Chondrocyte (in vitro differentiated cells): ENCODE data around the gene HS2ST1. TPM values are rescaled to one million over a fixed set of nuclear protein-coding genes. Genes with fewer than 3 reads are reported as not detected.

Experiments used
- DNase-seq: peaks from one replicate; pipeline ENCODE4 v3.0.0; 2021; ENCODE audit warnings: mixed read lengths, low spot score
- H3K27ac Mint-ChIP-seq: one replicate; pipeline ENCODE4 v1.8.0; 2021; ENCODE audit warnings: mild to moderate bottlenecking, moderate library complexity, mixed read lengths; ENCODE audit not compliant: unreplicated experiment
- H3K27me3 Mint-ChIP-seq: 2 replicates; pipeline ENCODE4 v1.8.0; 2021; ENCODE audit warnings: low read depth, mixed read lengths
- H3K36me3 Mint-ChIP-seq: 2 replicates; pipeline ENCODE4 v1.8.0; 2021; ENCODE audit warnings: low read depth, mixed read lengths
- H3K4me1 Mint-ChIP-seq: 2 replicates; pipeline ENCODE4 v1.8.0; 2021; ENCODE audit warnings: low read depth, mild to moderate bottlenecking, mixed read lengths
- H3K4me3 Mint-ChIP-seq: one replicate; pipeline ENCODE4 v1.8.0; 2021; ENCODE audit warnings: mild to moderate bottlenecking, moderate library complexity, mixed read lengths; ENCODE audit not compliant: unreplicated experiment
- H3K9me3 Mint-ChIP-seq: 2 replicates; pipeline ENCODE4 v1.8.0; 2021; ENCODE audit warnings: low read depth, mixed read lengths
- total RNA-seq: library from RNA; stranded (reverse); gene quantifications from 3 replicates; pipeline ENCODE4 v1.2.1, GENCODE V29; 2021
- TF ChIP-seq, protein P1 (sequence below): fragments of 200-600 bp; sonication (generic); IDR thresholded peaks from 2 replicates; pipeline ENCODE4 v1.5.0; 2021; ENCODE audit warnings: antibody characterized with exemption, mild to moderate bottlenecking, moderate library complexity

The HS2ST1 gene
- total RNA-seq, 1 donor from 2014 or later = 26.7 TPM

DNA sequence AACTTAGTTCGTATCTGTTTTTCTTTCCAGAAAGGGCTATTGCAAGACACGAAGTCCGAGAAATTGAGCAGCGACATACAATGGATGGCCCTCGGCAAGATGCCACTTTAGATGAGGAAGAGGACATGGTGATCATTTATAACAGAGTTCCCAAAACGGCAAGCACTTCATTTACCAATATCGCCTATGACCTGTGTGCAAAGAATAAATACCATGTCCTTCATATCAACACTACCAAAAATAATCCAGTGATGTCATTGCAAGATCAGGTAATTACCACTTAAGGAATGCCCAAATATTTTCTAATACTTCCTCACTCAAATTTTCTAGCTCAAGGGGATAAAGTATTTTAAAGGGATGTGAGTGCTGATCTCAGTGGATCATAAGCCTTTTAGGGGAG lies 158.5 kb downstream of the HS2ST1 start:
- Mint-ChIP-seq H3K4me3 (no peak overlapping the region), H3K36me3 (no peaks in the 10 kb centered on the region), H3K27me3 (no peaks in the 10 kb centered on the region), H3K4me1 (peaks cover 19% of the 10 kb centered on the region), H3K27ac (no peak overlapping the region), H3K9me3 (no peaks in the 10 kb centered on the region)
- TF ChIP-seq, protein P1, sequence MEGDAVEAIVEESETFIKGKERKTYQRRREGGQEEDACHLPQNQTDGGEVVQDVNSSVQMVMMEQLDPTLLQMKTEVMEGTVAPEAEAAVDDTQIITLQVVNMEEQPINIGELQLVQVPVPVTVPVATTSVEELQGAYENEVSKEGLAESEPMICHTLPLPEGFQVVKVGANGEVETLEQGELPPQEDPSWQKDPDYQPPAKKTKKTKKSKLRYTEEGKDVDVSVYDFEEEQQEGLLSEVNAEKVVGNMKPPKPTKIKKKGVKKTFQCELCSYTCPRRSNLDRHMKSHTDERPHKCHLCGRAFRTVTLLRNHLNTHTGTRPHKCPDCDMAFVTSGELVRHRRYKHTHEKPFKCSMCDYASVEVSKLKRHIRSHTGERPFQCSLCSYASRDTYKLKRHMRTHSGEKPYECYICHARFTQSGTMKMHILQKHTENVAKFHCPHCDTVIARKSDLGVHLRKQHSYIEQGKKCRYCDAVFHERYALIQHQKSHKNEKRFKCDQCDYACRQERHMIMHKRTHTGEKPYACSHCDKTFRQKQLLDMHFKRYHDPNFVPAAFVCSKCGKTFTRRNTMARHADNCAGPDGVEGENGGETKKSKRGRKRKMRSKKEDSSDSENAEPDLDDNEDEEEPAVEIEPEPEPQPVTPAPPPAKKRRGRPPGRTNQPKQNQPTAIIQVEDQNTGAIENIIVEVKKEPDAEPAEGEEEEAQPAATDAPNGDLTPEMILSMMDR = no peak
- DNase-seq = no peak

DNA sequence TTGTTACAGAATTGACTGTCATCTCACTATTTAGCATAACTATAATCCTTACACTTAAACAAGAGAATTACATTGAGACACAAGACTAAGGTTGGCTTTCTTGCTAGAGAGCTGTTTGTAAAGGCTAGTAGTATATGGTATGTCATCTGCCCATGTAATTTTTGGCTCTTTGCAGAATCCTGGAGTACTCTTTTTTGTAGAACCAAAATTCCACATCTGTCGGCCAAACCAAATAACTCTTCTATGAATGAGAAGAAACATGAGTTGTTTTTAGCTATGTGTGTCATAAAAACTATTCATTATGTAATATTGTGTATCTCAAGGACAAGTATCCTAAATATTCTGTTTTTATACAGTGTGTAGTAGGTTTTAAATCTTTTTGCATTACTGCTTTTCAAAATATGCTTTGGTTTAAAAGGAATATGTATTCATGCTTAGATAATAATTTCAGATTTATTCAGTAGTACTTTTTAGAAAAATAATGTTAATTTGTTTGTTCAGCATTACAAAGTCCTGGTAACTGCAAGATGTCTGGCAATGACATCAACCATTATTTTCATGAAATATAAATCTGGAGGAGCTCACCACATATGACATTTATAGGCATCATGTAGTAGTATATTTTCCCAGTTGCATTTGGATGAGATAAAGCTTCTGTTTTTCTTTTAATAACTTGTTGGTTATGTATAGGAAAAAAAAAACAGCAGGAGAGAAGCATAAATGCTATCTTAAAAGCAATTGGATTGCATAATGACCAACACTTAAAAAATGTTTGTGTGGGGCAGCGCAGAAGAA lies 159.8 kb downstream of the HS2ST1 start:
- H3K4me1 Mint-ChIP-seq = peaks cover 22% of the 10 kb centered on the region
- no peaks in the 10 kb centered on the region for H3K36me3 Mint-ChIP-seq
- no peaks in the 10 kb centered on the region for H3K27me3 Mint-ChIP-seq
- H3K9me3 Mint-ChIP-seq = no peaks in the 10 kb centered on the region
- no peak for DNase-seq
- H3K27ac Mint-ChIP-seq = no peak overlapping the region
- TF ChIP-seq, protein P1 = no peak
- no peak overlapping the region for H3K4me3 Mint-ChIP-seq

DNA sequence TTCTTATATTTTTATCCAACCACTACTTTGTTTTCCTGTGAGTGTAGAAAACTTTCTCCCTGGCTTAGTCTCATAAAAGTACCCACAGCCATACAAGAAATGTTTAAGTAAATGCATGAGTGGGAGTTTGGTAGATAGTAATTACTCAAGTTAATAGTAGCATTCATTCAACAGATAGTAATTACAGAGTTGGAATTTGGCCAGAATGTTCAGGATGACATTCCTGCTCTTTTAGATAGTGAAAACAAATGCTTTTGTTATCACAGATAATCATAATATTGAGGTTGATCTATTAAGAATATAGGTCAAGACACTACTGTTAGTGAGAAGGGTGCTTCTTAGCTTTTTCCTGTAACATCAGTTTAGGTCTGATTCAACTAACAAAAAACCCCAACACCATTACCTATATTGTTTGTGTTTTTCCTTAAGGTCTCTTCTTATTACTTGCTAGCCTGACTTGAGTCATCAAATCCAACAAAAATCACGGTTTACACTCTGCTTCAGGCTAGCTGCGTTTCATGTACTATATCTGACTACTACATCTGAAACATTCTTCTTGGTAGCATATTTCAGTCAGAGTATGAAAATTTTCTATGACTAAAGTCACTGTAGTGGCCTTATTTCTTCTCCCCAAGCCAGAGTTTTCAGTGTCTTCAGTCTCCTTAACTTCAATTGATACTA lies 163.7 kb downstream of the HS2ST1 start:
- Mint-ChIP-seq H3K27me3 (no peaks in the 10 kb centered on the region), H3K27ac (no peak overlapping the region), H3K36me3 (no peaks in the 10 kb centered on the region), H3K4me1 (peaks cover 22% of the 10 kb centered on the region), H3K4me3 (no peak overlapping the region), H3K9me3 (no peaks in the 10 kb centered on the region)
- no peak for DNase-seq
- TF ChIP-seq, protein P1 = no peak

DNA sequence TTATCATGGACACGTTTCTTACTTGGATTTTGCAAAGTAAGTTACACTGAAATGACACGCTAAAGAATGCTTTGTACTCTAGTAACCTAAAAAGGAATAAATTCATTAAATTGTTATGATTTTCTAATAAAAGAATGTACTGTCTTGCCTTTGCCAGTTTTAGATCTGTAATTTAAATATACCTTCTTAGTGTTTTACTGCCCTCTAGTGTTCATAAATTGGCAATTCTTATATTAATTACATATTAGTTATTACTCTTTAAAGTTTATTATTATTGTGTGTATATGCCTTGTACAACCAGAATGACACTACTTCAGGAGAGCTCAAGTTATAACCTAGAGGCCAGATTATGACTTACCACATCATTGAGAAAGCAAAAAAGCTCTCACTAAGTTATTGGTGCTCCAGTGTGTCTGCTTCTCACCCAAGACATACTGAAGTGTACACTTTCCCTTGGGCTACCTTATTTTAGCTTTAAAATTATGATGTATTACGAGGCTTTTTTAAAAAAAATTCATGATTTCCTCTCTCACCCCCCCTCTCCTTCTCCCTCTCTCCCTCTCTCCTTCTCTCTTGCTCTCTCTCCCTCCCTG lies 169.9 kb downstream of the HS2ST1 start:
- H3K36me3 Mint-ChIP-seq = no peaks in the 10 kb centered on the region
- no peak overlapping the region for H3K27ac Mint-ChIP-seq

DNA sequence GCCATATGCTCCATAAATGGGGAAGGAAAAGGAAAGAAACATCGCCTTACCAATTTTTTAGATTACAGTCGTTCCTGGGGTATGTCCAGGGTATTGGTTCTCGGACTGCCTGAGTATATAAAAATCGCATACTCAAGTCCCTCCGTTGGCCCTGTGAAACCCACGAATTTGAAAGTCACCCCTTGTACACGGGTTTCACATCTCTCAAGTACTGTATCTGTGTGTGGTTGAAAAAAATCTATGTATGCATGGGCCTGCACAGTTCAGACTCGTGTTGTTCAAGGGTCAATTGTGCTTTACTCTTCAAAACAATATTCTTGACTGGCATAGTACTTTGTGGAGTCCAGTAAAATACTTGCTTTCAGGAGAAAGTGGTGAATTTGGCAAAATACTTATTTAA lies 171.7 kb downstream of the HS2ST1 start:
- no peaks in the 10 kb centered on the region for H3K27me3 Mint-ChIP-seq
- H3K4me1 Mint-ChIP-seq = peaks cover 3% of the 10 kb centered on the region
- no peak overlapping the region for H3K4me3 Mint-ChIP-seq
- H3K27ac Mint-ChIP-seq = no peak overlapping the region
- no peaks in the 10 kb centered on the region for H3K36me3 Mint-ChIP-seq
- DNase-seq = no peak
- H3K9me3 Mint-ChIP-seq = no peaks in the 10 kb centered on the region
- TF ChIP-seq, protein P1 = no peak

More for the DNA sequence above, 169.9 kb downstream of the HS2ST1 start:
- no peak for DNase-seq
- TF ChIP-seq, protein P1 = peak; percentile 91
- Mint-ChIP-seq H3K27me3 (no peaks in the 10 kb centered on the region), H3K4me3 (no peak overlapping the region), H3K9me3 (no peaks in the 10 kb centered on the region), H3K4me1 (peaks cover 3% of the 10 kb centered on the region)
